Mesendoderm (in vitro differentiated cells): ENCODE data around the gene RTRAF.
A peak's percentile ranks its signal among the peaks of the same experiment; 100 is the strongest.

ENCODE experiments used
- DNase-seq: peaks from one replicate; pipeline ENCODE4 v3.0.0; 2013
- H2AK5ac ChIP-seq: 2 replicates; pipeline ENCODE4 v1.6.1; 2013; ENCODE audit warnings: low read length, inconsistent platforms
- H2BK120ac ChIP-seq: 2 replicates; pipeline ENCODE4 v1.6.1; 2013; ENCODE audit warnings: low read depth, mild to moderate bottlenecking, low read length, moderate library complexity, mixed read lengths
- H2BK15ac ChIP-seq: replicated peaks from 2 replicates; pipeline ENCODE4 v1.6.1; 2013; ENCODE audit warnings: low read depth, mild to moderate bottlenecking, moderate library complexity
- H2BK5ac ChIP-seq: 2 replicates; pipeline ENCODE4 v1.6.1; 2013; ENCODE audit warnings: low read length, inconsistent platforms
- H3K18ac ChIP-seq: 2 replicates; pipeline ENCODE4 v1.6.1; 2013; ENCODE audit warnings: mild to moderate bottlenecking, low read length, mixed read lengths
- H3K23ac ChIP-seq: one replicate; pipeline ENCODE4 v1.6.1; 2013; ENCODE audit warnings: low read length
- H3K27ac ChIP-seq: 2 replicates; pipeline ENCODE4 v1.5.1; 2013; ENCODE audit warnings: low read depth, mild to moderate bottlenecking, inconsistent platforms, low read length, moderate library complexity
- H3K27me3 ChIP-seq: 2 replicates; pipeline ENCODE4 v1.6.1; 2013; ENCODE audit warnings: low read length, control low read depth, mild to moderate bottlenecking, inconsistent platforms; ENCODE audit not compliant: insufficient read depth, poor library complexity
- H3K36me3 ChIP-seq: 2 replicates; pipeline ENCODE4 v1.6.1; 2013; ENCODE audit warnings: low read length, inconsistent platforms; ENCODE audit not compliant: control insufficient read depth, insufficient read depth
- H3K4ac ChIP-seq: one replicate; pipeline ENCODE4 v1.6.1; 2013; ENCODE audit warnings: low read depth, mild to moderate bottlenecking, low read length, moderate library complexity
- H3K4me1 ChIP-seq: 2 replicates; pipeline ENCODE4 v1.6.1; 2013; ENCODE audit warnings: low read depth, low read length, inconsistent platforms; ENCODE audit not compliant: control insufficient read depth
- H3K4me2 ChIP-seq: 2 replicates; pipeline ENCODE4 v1.6.1; 2013; ENCODE audit warnings: low read length
- H3K4me3 ChIP-seq: 2 replicates; pipeline ENCODE4 v1.5.1; 2013; ENCODE audit warnings: mild to moderate bottlenecking, low read length
- H3K56ac ChIP-seq: one replicate; pipeline ENCODE4 v1.6.1; 2013; ENCODE audit warnings: low read length
- H3K79me1 ChIP-seq: 2 replicates; pipeline ENCODE4 v1.6.1; 2013; ENCODE audit warnings: low read length, inconsistent platforms
- H3K79me2 ChIP-seq: 2 replicates; pipeline ENCODE4 v1.6.1; 2013; ENCODE audit warnings: mild to moderate bottlenecking, low read length; ENCODE audit not compliant: control insufficient read depth, insufficient read depth
- H3K9ac ChIP-seq: 2 replicates; pipeline ENCODE4 v1.6.1; 2013; ENCODE audit warnings: low read length, inconsistent platforms
- H4K5ac ChIP-seq: one replicate; pipeline ENCODE4 v1.6.1; 2013; ENCODE audit warnings: low read length
- H4K8ac ChIP-seq: one replicate; pipeline ENCODE4 v1.6.1; 2013; ENCODE audit warnings: low read depth, mild to moderate bottlenecking, control low read depth, low read length, moderate library complexity
- WGBS: extraction: QIAGEN DNeasy Blood & Tissue Kit; methylation state at CpG from one replicate; pipeline ENCODE4 v1.1.7; 2013; ENCODE audit warnings: low lambda C conversion rate, missing lambda C conversion rate; ENCODE audit not compliant: insufficient coverage; ENCODE audit errors: extremely low coverage; 5-methylcytosine and 5-hydroxymethylcytosine counted together

Gene RTRAF

GRCh38 chr14:52031781-52032180 lies 42.4 kb downstream of the RTRAF start:
- Histone ChIP-seq H3K79me1 (no peaks in the 10 kb centered on the region), H4K5ac (no peak overlapping the region), H2BK5ac (no peak overlapping the region), H2AK5ac (no peak overlapping the region), H3K18ac (no peak overlapping the region), H3K56ac (no peak overlapping the region), H3K23ac (no peak overlapping the region), H3K9ac (no peak overlapping the region), H3K79me2 (no peaks in the 10 kb centered on the region), H3K36me3 (no peaks in the 10 kb centered on the region), H3K4me2 (no peak overlapping the region), H3K4ac (no peak overlapping the region), H3K27ac (no peak overlapping the region), H4K8ac (no peak overlapping the region), H2BK120ac (no peak overlapping the region), H3K4me1 (no peaks in the 10 kb centered on the region), H3K4me3 (no peak overlapping the region), H2BK15ac (no peak overlapping the region), H3K27me3 (no peaks in the 10 kb centered on the region)
- DNase-seq: no peak
- no CpG with 5 or more reads among the region's 3 CpGs for WGBS

DNA sequence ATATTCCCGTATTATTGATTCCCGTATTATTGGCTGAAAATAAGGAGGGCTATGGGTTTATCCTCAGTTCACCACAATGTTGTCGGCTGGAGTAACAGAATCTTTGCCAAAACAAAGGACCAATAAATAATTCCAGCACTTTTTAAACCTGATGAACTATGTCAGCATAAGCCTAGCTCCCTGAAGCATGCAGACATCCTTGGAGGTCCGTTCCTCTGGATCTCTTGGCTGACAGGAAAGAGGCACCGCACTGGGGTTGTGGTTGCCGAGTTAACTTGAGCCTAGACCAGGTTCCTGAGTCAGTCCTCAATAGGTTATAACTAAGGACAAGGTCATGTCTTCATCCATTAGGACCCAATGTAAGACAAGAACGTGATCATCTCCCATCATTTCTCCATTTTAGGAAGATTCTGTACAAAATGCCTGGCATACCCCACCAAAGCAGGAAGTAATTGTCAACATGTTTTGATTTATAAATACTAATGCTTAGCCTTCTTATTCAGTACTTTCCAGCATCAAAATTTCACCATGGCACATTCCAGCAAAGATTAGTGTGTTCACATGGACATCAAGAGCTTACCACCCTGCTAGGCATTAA lies 43.0 kb downstream of the RTRAF start:
- no peak overlapping the region for H4K5ac ChIP-seq
- no peak overlapping the region for H3K4me2 ChIP-seq
- H2BK5ac ChIP-seq: no peak overlapping the region
- no peak overlapping the region for H2BK15ac ChIP-seq
- no peak overlapping the region for H3K23ac ChIP-seq
- no peak overlapping the region for H2AK5ac ChIP-seq
- H3K79me2 ChIP-seq: no peaks in the 10 kb centered on the region
- no peak overlapping the region for H3K18ac ChIP-seq
- no peak overlapping the region for H4K8ac ChIP-seq
- no peak overlapping the region for H2BK120ac ChIP-seq
- H3K36me3 ChIP-seq: no peaks in the 10 kb centered on the region
- no peak overlapping the region for H3K4ac ChIP-seq
- no peaks in the 10 kb centered on the region for H3K27me3 ChIP-seq
- H3K9ac ChIP-seq: no peak overlapping the region
- H3K4me1 ChIP-seq: no peaks in the 10 kb centered on the region
- H3K4me3 ChIP-seq: no peak overlapping the region
- H3K56ac ChIP-seq: no peak overlapping the region
- DNase-seq: no peak
- H3K27ac ChIP-seq: no peak overlapping the region
- H3K79me1 ChIP-seq: no peaks in the 10 kb centered on the region
- WGBS: no CpG with 5 or more reads among the region's 7 CpGs

DNA sequence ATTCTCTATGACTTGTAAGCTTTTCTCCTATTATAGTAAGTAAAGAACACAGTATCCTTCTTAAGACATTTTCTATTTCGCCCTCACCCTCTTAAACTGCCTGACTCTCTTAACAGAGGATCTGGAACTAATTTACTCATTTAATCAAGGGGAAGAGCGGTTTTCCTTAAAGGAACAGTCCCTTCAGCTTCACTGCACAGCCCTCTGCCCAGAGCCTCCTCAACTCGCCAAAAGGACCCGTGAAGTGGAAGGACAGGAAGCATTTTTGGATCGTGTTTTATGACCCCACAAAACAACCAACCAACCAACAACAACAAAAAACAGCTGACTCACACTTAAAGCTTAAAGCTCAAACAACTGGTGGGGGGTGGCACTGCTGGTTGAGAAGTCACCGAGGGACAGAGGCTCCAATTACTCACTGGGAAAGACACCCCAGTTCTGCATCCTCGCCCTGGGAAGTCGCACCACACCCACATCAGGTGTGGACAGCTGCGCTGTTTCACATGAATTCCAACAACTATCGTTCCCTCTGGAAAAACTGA lies 43.8 kb downstream of the RTRAF start:
- H4K8ac ChIP-seq: no peak overlapping the region
- H3K4me2 ChIP-seq: no peak overlapping the region
- no peaks in the 10 kb centered on the region for H3K27me3 ChIP-seq
- no peak overlapping the region for H2AK5ac ChIP-seq
- H3K27ac ChIP-seq: no peak overlapping the region
- no peak overlapping the region for H2BK120ac ChIP-seq
- H3K79me1 ChIP-seq: no peaks in the 10 kb centered on the region
- H3K23ac ChIP-seq: no peak overlapping the region
- peak; percentile 44 for DNase-seq
- no peak overlapping the region for H3K4me3 ChIP-seq
- H3K4ac ChIP-seq: no peak overlapping the region
- H4K5ac ChIP-seq: no peak overlapping the region
- H3K9ac ChIP-seq: no peak overlapping the region
- H3K18ac ChIP-seq: peak overlapping the region; percentile 14
- H2BK5ac ChIP-seq: no peak overlapping the region
- H3K56ac ChIP-seq: no peak overlapping the region
- no peaks in the 10 kb centered on the region for H3K36me3 ChIP-seq
- no peaks in the 10 kb centered on the region for H3K4me1 ChIP-seq
- no peaks in the 10 kb centered on the region for H3K79me2 ChIP-seq
- H2BK15ac ChIP-seq: no peak overlapping the region
- WGBS: no CpG with 5 or more reads among the region's 10 CpGs

GRCh38 chr14:52039124-52039815 lies 49.9 kb downstream of the RTRAF start:
- Histone ChIP-seq H3K36me3 (no peaks in the 10 kb centered on the region), H3K18ac (no peak overlapping the region)
- no CpG with 5 or more reads among the region's 7 CpGs for WGBS

DNA sequence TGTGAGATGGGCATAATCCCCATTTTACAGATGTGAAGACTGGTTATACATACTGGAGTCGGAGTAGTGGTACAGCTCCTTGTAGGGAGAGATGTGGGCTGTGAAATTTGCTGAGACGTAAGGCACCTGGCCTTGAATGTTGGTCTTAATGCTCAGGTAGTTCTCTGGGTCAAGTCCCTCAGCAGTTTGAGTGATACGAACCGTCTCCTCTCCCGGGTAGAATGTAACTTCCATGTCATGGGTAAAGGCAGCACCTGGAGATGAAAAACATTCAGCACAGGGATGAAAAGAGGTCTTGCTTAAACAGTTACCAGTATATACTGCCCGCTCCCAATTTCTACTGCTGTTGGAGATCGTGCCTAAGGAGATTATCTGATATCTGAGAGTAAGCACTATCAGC lies 51.3 kb downstream of the RTRAF start:
- Histone ChIP-seq H3K36me3 (no peaks in the 10 kb centered on the region), H2AK5ac (no peak overlapping the region), H3K23ac (no peak overlapping the region), H2BK120ac (no peak overlapping the region), H3K4me3 (no peak overlapping the region), H3K4ac (no peak overlapping the region), H4K8ac (no peak overlapping the region), H3K79me2 (no peaks in the 10 kb centered on the region), H3K18ac (no peak overlapping the region), H3K56ac (no peak overlapping the region), H3K4me1 (no peaks in the 10 kb centered on the region), H3K27me3 (no peaks in the 10 kb centered on the region), H3K4me2 (no peak overlapping the region), H2BK15ac (no peak overlapping the region), H3K9ac (no peak overlapping the region), H2BK5ac (no peak overlapping the region), H3K79me1 (no peaks in the 10 kb centered on the region), H4K5ac (no peak overlapping the region), H3K27ac (no peak overlapping the region)
- no peak for DNase-seq
- no CpG with 5 or more reads among the region's 7 CpGs for WGBS

More at GRCh38 chr14:52039124-52039815, 49.9 kb downstream of the RTRAF start:
- Histone ChIP-seq H2BK120ac (no peak overlapping the region), H4K8ac (no peak overlapping the region), H4K5ac (no peak overlapping the region), H2AK5ac (no peak overlapping the region), H3K4me1 (no peaks in the 10 kb centered on the region), H2BK15ac (no peak overlapping the region), H3K27me3 (no peaks in the 10 kb centered on the region), H3K79me1 (no peaks in the 10 kb centered on the region), H3K56ac (no peak overlapping the region), H3K4me3 (no peak overlapping the region), H3K4ac (no peak overlapping the region), H3K4me2 (no peak overlapping the region), H3K27ac (no peak overlapping the region), H3K79me2 (no peaks in the 10 kb centered on the region), H3K9ac (no peak overlapping the region), H3K23ac (no peak overlapping the region), H2BK5ac (no peak overlapping the region)
- DNase-seq: no peak
